DOHH2 (cell line): ENCODE measurements around the gene PRDM5.

Experiments used
- H3F3A ChIP-seq: fragments of 200-600 bp; sonication (generic), shearing (Covaris generic); 2 replicates; pipeline ENCODE4 v1.6.0; 2016; ENCODE audit warnings: antibody characterized with exemption, mild to moderate bottlenecking; ENCODE audit not compliant: control insufficient read depth, insufficient read depth
- H3K27ac ChIP-seq: fragments of 200-600 bp; sonication (generic); 2 replicates; pipeline ENCODE4 v1.5.1; 2014; ENCODE audit warnings: low read depth, mild to moderate bottlenecking, low read length, moderate library complexity
- H3K27me3 ChIP-seq: fragments of 200-600 bp; sonication (generic); 2 replicates; pipeline ENCODE4 v1.6.1; 2014; ENCODE audit warnings: mild to moderate bottlenecking, low read length, mixed read lengths; ENCODE audit not compliant: control insufficient read depth
- H3K36me3 ChIP-seq: fragments of 200-600 bp; sonication (generic); 2 replicates; pipeline ENCODE4 v1.6.1; 2014; ENCODE audit warnings: mild to moderate bottlenecking, low read length, moderate library complexity, mixed read lengths; ENCODE audit not compliant: control insufficient read depth
- H3K4me1 ChIP-seq: fragments of 200-600 bp; sonication (generic); 2 replicates; pipeline ENCODE4 v1.6.1; 2014; ENCODE audit warnings: mild to moderate bottlenecking, low read length, mixed read lengths; ENCODE audit not compliant: control insufficient read depth
- H3K4me2 ChIP-seq: fragments of 200-600 bp; sonication (generic); 2 replicates; pipeline ENCODE4 v1.6.0; 2014; ENCODE audit warnings: mild to moderate bottlenecking, low read length, moderate library complexity
- H3K4me3 ChIP-seq: fragments of 200-600 bp; sonication (generic); 2 replicates; pipeline ENCODE4 v1.5.1; 2014; ENCODE audit warnings: mild to moderate bottlenecking, low read length, mixed read lengths
- H3K79me2 ChIP-seq: fragments of 200-600 bp; sonication (generic); 2 replicates; pipeline ENCODE4 v1.6.1; 2014; ENCODE audit warnings: mild to moderate bottlenecking, low read length, mixed read lengths; ENCODE audit not compliant: control insufficient read depth
- H3K9me2 ChIP-seq: fragments of 200-600 bp; sonication (generic); replicated peaks from 2 replicates; pipeline ENCODE4 v1.6.1; 2014; ENCODE audit warnings: mild to moderate bottlenecking, low read length, mixed read lengths; ENCODE audit not compliant: control insufficient read depth
- H3K9me3 ChIP-seq: fragments of 200-600 bp; sonication (generic); 2 replicates; pipeline ENCODE4 v1.6.1; 2014; ENCODE audit warnings: antibody characterized with exemption, low read length, mixed read lengths; ENCODE audit not compliant: control insufficient read depth, insufficient read depth
- H4K20me1 ChIP-seq: fragments of 200-600 bp; sonication (generic); 2 replicates; pipeline ENCODE4 v1.6.0; 2014; ENCODE audit warnings: low read depth, mild to moderate bottlenecking, antibody characterized with exemption, low read length, moderate library complexity; ENCODE audit not compliant: control insufficient read depth, insufficient read depth
- EZH2phosphoT487 ChIP-seq: fragments of 200-600 bp; sonication (generic); IDR thresholded peaks from 2 replicates; pipeline ENCODE4 v1.6.1; 2017; ENCODE audit warnings: borderline replicate concordance, mild to moderate bottlenecking, antibody characterized with exemption, low read length, moderate library complexity, mixed read lengths
- TF ChIP-seq, protein P1 (sequence below): fragments of 200-600 bp; sonication (generic); IDR thresholded peaks from one replicate; pipeline ENCODE4 v1.5.1; 2014; ENCODE audit warnings: antibody characterized with exemption, mild to moderate bottlenecking, low read depth, low read length; ENCODE audit not compliant: poor library complexity, severe bottlenecking

Gene PRDM5

DNA sequence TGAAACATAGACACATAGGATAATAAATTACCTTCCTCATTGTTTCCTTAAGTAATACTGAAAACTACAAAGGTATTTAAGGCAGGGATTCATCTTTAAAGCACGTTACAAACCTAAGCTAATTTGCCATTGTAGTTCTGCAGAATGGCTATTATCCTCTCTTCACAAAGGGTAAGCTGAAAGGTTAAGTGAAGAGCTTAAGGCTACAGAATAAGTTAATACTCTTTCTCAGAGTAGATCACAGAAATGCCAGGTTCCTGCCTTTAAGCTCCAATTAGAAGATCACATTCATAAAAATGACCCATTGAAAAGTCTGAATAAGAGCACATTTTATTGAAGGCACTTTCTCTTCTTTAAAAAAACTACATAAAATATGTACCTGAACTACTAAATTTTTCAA is 42.1 kb upstream of the PRDM5 start:
- Histone ChIP-seq H4K20me1 (no peaks in the 10 kb centered on the region), H3K4me1 (no peaks in the 10 kb centered on the region), H3K27ac (no peak overlapping the region), H3K4me3 (no peak overlapping the region), H3K79me2 (no peaks in the 10 kb centered on the region), H3K9me3 (no peaks in the 10 kb centered on the region), H3K27me3 (no peaks in the 10 kb centered on the region), H3K9me2 (no peaks in the 10 kb centered on the region), H3K36me3 (no peaks in the 10 kb centered on the region), H3F3A (no peaks in the 10 kb centered on the region), H3K4me2 (no peak overlapping the region)
- TF ChIP-seq EZH2phosphoT487, result no peak
- TF ChIP-seq, protein P1, sequence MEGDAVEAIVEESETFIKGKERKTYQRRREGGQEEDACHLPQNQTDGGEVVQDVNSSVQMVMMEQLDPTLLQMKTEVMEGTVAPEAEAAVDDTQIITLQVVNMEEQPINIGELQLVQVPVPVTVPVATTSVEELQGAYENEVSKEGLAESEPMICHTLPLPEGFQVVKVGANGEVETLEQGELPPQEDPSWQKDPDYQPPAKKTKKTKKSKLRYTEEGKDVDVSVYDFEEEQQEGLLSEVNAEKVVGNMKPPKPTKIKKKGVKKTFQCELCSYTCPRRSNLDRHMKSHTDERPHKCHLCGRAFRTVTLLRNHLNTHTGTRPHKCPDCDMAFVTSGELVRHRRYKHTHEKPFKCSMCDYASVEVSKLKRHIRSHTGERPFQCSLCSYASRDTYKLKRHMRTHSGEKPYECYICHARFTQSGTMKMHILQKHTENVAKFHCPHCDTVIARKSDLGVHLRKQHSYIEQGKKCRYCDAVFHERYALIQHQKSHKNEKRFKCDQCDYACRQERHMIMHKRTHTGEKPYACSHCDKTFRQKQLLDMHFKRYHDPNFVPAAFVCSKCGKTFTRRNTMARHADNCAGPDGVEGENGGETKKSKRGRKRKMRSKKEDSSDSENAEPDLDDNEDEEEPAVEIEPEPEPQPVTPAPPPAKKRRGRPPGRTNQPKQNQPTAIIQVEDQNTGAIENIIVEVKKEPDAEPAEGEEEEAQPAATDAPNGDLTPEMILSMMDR, result no peak

DNA sequence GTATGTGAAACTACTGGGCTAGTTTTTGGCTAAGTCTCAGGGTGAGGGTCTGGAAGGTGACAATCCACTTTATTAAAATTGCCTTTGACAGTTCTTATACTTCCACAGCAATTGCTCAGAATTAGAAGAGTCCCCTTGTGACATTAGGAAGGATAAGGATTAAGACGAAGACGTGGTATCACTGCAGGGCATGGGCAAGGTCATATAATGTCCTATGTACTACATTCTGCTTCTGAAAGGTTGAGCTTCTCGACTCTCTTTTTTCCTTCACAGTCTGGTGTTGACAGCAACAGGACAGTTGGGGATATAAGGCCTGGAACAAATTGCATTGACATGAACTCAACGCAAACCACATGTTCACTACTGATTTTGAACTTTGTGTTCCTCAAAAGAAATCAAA is 40.9 kb upstream of the PRDM5 start:
- H3K79me2 ChIP-seq, result no peaks in the 10 kb centered on the region
- H3K36me3 ChIP-seq, result no peaks in the 10 kb centered on the region
- no peaks in the 10 kb centered on the region for H4K20me1 ChIP-seq
- no peak overlapping the region for H3K27ac ChIP-seq
- H3K9me3 ChIP-seq, result no peaks in the 10 kb centered on the region
- H3K4me1 ChIP-seq, result no peaks in the 10 kb centered on the region
- no peaks in the 10 kb centered on the region for H3K9me2 ChIP-seq
- TF ChIP-seq, protein P1, result no peak
- TF ChIP-seq EZH2phosphoT487, result no peak
- no peak overlapping the region for H3K4me3 ChIP-seq
- no peaks in the 10 kb centered on the region for H3K27me3 ChIP-seq
- no peaks in the 10 kb centered on the region for H3F3A ChIP-seq
- H3K4me2 ChIP-seq, result no peak overlapping the region

DNA sequence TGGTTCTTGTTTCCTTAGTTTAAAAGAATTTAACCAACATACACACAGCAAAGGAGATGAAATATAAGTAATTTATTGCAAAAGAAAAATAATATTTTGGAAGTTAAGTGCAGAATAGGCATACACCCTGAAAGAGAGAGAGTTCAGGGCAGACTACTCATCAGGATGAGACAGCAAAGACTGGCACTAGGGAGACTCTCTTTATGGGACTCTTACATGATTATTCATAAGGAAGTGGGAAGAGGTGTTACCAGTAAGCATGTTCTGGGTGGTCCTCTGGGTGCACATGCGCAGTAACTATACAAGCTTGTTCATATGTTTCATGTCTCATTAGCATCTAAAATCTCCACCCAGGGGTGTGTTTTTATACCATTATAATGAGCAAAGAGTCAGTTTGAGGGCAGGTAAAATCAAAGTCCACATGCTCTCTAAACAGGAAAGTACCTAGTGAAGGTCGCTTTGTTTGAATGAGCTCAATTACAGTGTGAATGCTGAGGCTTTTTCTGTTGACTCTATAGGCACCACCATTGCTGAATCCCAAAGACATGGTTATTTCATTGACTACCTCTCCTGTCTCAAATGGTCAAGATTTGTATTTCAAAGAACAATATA is 38.2 kb upstream of the PRDM5 start:
- Histone ChIP-seq H3K79me2 (no peaks in the 10 kb centered on the region), H3K36me3 (no peaks in the 10 kb centered on the region), H3K9me3 (no peaks in the 10 kb centered on the region), H3K4me1 (no peaks in the 10 kb centered on the region), H3K4me2 (no peak overlapping the region), H3F3A (no peaks in the 10 kb centered on the region), H3K4me3 (no peak overlapping the region), H3K27me3 (no peaks in the 10 kb centered on the region), H4K20me1 (no peaks in the 10 kb centered on the region), H3K27ac (no peak overlapping the region), H3K9me2 (no peaks in the 10 kb centered on the region)
- no peak for TF ChIP-seq EZH2phosphoT487
- TF ChIP-seq, protein P1, result no peak

DNA sequence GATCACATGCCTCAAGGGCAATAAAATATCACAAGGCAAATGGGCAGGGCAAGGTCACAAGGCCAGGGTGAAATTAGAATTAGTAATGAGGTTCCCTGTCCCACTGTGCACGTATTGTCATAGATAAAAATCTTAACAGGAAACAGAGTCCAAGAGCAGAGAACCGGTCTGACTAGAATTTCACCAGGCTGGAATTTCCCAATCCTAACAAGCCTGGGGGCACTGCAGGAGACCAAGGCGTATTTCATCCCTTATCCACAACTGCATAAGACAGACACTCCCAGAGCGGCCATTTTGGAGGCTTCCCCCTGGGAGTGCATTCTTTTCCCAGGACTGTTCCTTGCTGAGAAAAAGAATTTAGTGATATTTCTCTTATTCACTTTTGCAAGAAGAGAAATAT is 25.9 kb upstream of the PRDM5 start:
- Histone ChIP-seq H3K4me1 (no peaks in the 10 kb centered on the region), H3K27me3 (no peaks in the 10 kb centered on the region), H4K20me1 (no peaks in the 10 kb centered on the region), H3K9me3 (no peaks in the 10 kb centered on the region), H3K27ac (no peak overlapping the region), H3K4me3 (no peak overlapping the region), H3K36me3 (no peaks in the 10 kb centered on the region), H3K9me2 (no peaks in the 10 kb centered on the region), H3F3A (no peaks in the 10 kb centered on the region), H3K79me2 (no peaks in the 10 kb centered on the region), H3K4me2 (no peak overlapping the region)
- TF ChIP-seq, protein P1, result no peak
- TF ChIP-seq EZH2phosphoT487, result no peak
